IMR-90 (cell line): ENCODE results near the gene PRR13. TPM values are rescaled to one million over a fixed set of nuclear protein-coding genes. Genes with fewer than 3 reads are reported as not detected.

Experiments used
- ATAC-seq: fragments of 200-7000 bp; cut with Tn5 transposase; 2 replicates; pipeline ENCODE4 v1.9.1; 2020; ENCODE audit warnings: low read depth, mild to moderate bottlenecking, moderate library complexity
- BruUV-seq: library from RNA; stranded (reverse); fragments of 400-500 nt; replicated peaks from 2 replicates; lab custom pipeline; 2021; lab: Mats Ljungman, UMichigan
- CTCF ChIA-PET: fragments of 300-600 bp; formaldehyde crosslinking; extraction: SDS; loops from one replicate; lab custom pipeline; 2021; ENCODE audit warnings: antibody characterized with exemption; lab: Yijun Ruan, JAX
- POLR2A ChIA-PET: fragments of 300-600 bp; sonication (Branson Sonifier 250); formaldehyde crosslinking; loops from one replicate; lab custom pipeline; 2022; ENCODE audit warnings: antibody characterized with exemption; ENCODE audit not compliant: unreplicated experiment; lab: Charles Lee
- DNase-seq: peaks from one replicate; pipeline ENCODE4 v3.0.0; 2013
- H2AFZ ChIP-seq: replicated peaks from 2 replicates; pipeline ENCODE3; 2013; ENCODE audit warnings: low read length, mild to moderate bottlenecking; ENCODE audit not compliant: poor library complexity
- H2AK5ac ChIP-seq: 2 replicates; pipeline ENCODE4 v1.6.1; 2013; ENCODE audit warnings: low read depth, low read length, inconsistent platforms
- H2AK9ac ChIP-seq: replicated peaks from 2 replicates; pipeline ENCODE3; 2013; ENCODE audit warnings: mild to moderate bottlenecking, low read depth, low read length, moderate library complexity; ENCODE audit not compliant: poor library complexity
- H2BK120ac ChIP-seq: 2 replicates; pipeline ENCODE4 v1.6.1; 2013; ENCODE audit warnings: low read depth, low read length, inconsistent platforms
- H2BK15ac ChIP-seq: 3 replicates; pipeline ENCODE4 v1.6.1; 2013; ENCODE audit warnings: low read depth, low read length, inconsistent platforms
- H2BK20ac ChIP-seq: 2 replicates; pipeline ENCODE4 v1.6.1; 2013; ENCODE audit warnings: low read depth, mild to moderate bottlenecking, inconsistent platforms, low read length, moderate library complexity
- H2BK5ac ChIP-seq: 2 replicates; pipeline ENCODE4 v1.6.1; 2013; ENCODE audit warnings: mild to moderate bottlenecking, low read depth, low read length, inconsistent platforms; ENCODE audit not compliant: poor library complexity, severe bottlenecking
- H3K14ac ChIP-seq: replicated peaks from 2 replicates; pipeline ENCODE4 v1.6.1; 2013; ENCODE audit warnings: low read depth, low read length, inconsistent platforms
- H3K18ac ChIP-seq: 2 replicates; pipeline ENCODE4 v1.6.1; 2013; ENCODE audit warnings: low read depth, low read length, control low read depth
- H3K23ac ChIP-seq: 2 replicates; pipeline ENCODE4 v1.6.1; 2013; ENCODE audit warnings: low read depth, low read length, inconsistent platforms
- H3K27ac ChIP-seq: 2 replicates; pipeline ENCODE4 v1.5.1; 2013; ENCODE audit warnings: mild to moderate bottlenecking, control low read depth, low read length; ENCODE audit not compliant: insufficient read depth
- H3K27me3 ChIP-seq: 2 replicates; pipeline ENCODE4 v1.6.1; 2013; ENCODE audit warnings: low read length; ENCODE audit not compliant: control insufficient read depth, insufficient read depth
- H3K36me3 ChIP-seq: 2 replicates; pipeline ENCODE4 v1.6.1; 2013; ENCODE audit warnings: low read length, mixed read lengths; ENCODE audit not compliant: control insufficient read depth, insufficient read depth
- H3K4ac ChIP-seq: 2 replicates; pipeline ENCODE4 v1.6.1; 2013; ENCODE audit warnings: low read depth, low read length, inconsistent platforms
- H3K4me1 ChIP-seq: 2 replicates; pipeline ENCODE4 v1.6.1; 2013; ENCODE audit warnings: low read length, mixed read lengths; ENCODE audit not compliant: control insufficient read depth, insufficient read depth
- H3K4me2 ChIP-seq: 2 replicates; pipeline ENCODE4 v1.6.1; 2013; ENCODE audit warnings: low read depth, mild to moderate bottlenecking, control low read depth, low read length, moderate library complexity
- H3K4me3 ChIP-seq: 2 replicates; pipeline ENCODE4 v1.5.1; 2013; ENCODE audit warnings: low read depth, mild to moderate bottlenecking, control low read depth, low read length, moderate library complexity; ENCODE audit not compliant: insufficient read depth
- H3K56ac ChIP-seq: 2 replicates; pipeline ENCODE4 v1.6.1; 2013; ENCODE audit warnings: low read length, inconsistent platforms; ENCODE audit not compliant: insufficient read depth; ENCODE audit errors: extremely low read depth
- H3K79me1 ChIP-seq, 2 experiments: 2 replicates each; pipeline ENCODE4 v1.6.1; 2013; ENCODE audit warnings: low read length in 2 of 2, inconsistent platforms in 1 of 2, low read depth in 1 of 2
- H3K9ac ChIP-seq: 2 replicates; pipeline ENCODE4 v1.6.1; 2013; ENCODE audit warnings: low read depth, low read length, control low read depth
- H3K9me1 ChIP-seq: 2 replicates; pipeline ENCODE4 v1.6.1; 2013; ENCODE audit warnings: low read length, inconsistent platforms; ENCODE audit not compliant: insufficient read depth
- H3K9me3 ChIP-seq: 2 replicates; pipeline ENCODE4 v1.6.1; 2013; ENCODE audit warnings: low read length; ENCODE audit not compliant: control insufficient read depth, insufficient read depth
- H4K20me1 ChIP-seq: 2 replicates; pipeline ENCODE4 v1.6.1; 2013; ENCODE audit warnings: low read length, inconsistent platforms; ENCODE audit not compliant: insufficient read depth
- H4K5ac ChIP-seq: 2 replicates; pipeline ENCODE4 v1.6.1; 2013; ENCODE audit warnings: mild to moderate bottlenecking, low read depth, low read length, control low read depth
- H4K8ac ChIP-seq, 2 experiments: 2 replicates each; pipeline ENCODE4 v1.6.1; 2013; ENCODE audit warnings: low read depth in 2 of 2, low read length in 2 of 2, control low read depth in 1 of 2, inconsistent platforms in 1 of 2
- H4K91ac ChIP-seq: 2 replicates; pipeline ENCODE4 v1.6.1; 2013; ENCODE audit warnings: low read depth, low read length, inconsistent platforms; ENCODE audit not compliant: insufficient read depth
- BHLHE40 ChIP-seq: fragments of 150-350 bp; IDR thresholded peaks from 2 replicates; pipeline ENCODE4 v1.6.1; 2016; ENCODE audit warnings: mild to moderate bottlenecking, low read depth, low read length
- CEBPB ChIP-seq: IDR thresholded peaks from 2 replicates; pipeline ENCODE4 v1.6.1; 2012; ENCODE audit warnings: low read depth, low read length, improper control_type of control experiment
- CHD1 ChIP-seq: IDR thresholded peaks from 2 replicates; pipeline ENCODE4 v1.6.1; 2012; ENCODE audit warnings: low read depth, low read length, improper control_type of control experiment
- FOS ChIP-seq: fragments of 150-350 bp; IDR thresholded peaks from 2 replicates; pipeline ENCODE4 v1.6.1; 2016; ENCODE audit warnings: low read depth, low read length
- MAZ ChIP-seq: IDR thresholded peaks from 2 replicates; pipeline ENCODE4 v1.6.1; 2012; ENCODE audit warnings: low read depth, mild to moderate bottlenecking, low read length, improper control_type of control experiment, moderate library complexity, borderline replicate concordance
- MXI1 ChIP-seq: IDR thresholded peaks from 2 replicates; pipeline ENCODE4 v1.6.1; 2012; ENCODE audit warnings: low read depth, mild to moderate bottlenecking, low read length, moderate library complexity, borderline replicate concordance
- RAD21 ChIP-seq: IDR thresholded peaks from 2 replicates; pipeline ENCODE4 v1.6.1; 2012; ENCODE audit warnings: low read length, improper control_type of control experiment
- RCOR1 ChIP-seq: IDR thresholded peaks from 2 replicates; pipeline ENCODE4 v1.6.1; 2012; ENCODE audit warnings: mild to moderate bottlenecking, low read length, improper control_type of control experiment; ENCODE audit not compliant: insufficient replicate concordance
- SMC3 ChIP-seq: fragments of 150-350 bp; IDR thresholded peaks from 2 replicates; pipeline ENCODE4 v1.6.1; 2016; ENCODE audit warnings: low read depth, mild to moderate bottlenecking, antibody characterized with exemption, low read length, moderate library complexity
- WGBS, 2 experiments: methylation state at CpG; one replicate each; pipeline versions ENCODE4 v1.1.5 to v1.1.7; 2013; ENCODE audit warnings: missing lambda C conversion rate in 2 of 2; ENCODE audit not compliant: insufficient read length in 1 of 2; ENCODE audit errors: extremely low coverage in 2 of 2; 5-methylcytosine and 5-hydroxymethylcytosine counted together
- dilution Hi-C: fragments of 300-500 bp; cut with HindIII; formaldehyde crosslinking; loops from one replicate; pipeline ENCODE4 v1.14.3; 2018; ENCODE audit warnings: low sequenced_read_pairs; ENCODE audit not compliant: unreplicated experiment
- in situ Hi-C: fragments of 300-500 bp; cut with MboI; formaldehyde crosslinking; loops from 3 replicates; pipeline ENCODE4 v1.14.3; 2019; ENCODE audit warnings: low sequenced_read_pairs, inconsistent platforms, mixed read lengths
- intact Hi-C: fragments of 100-400 bp; cut with micrococcal nuclease; formaldehyde crosslinking; loops from 2 replicates; pipeline ENCODE4 v1.10.0; 2022
- polyA plus RNA-seq, 3 experiments: library from polyadenylated mRNA; depleted of rRNA; stranded (reverse); fragments of >200 nt; gene quantifications; 2 replicates each; pipeline ENCODE4 v1.2.3, GENCODE V29; 2012; ENCODE audit warnings: low replicate concordance in 1 of 3
- total RNA-seq: library from RNA; depleted of rRNA; stranded (reverse); fragments of >200 nt; gene quantifications from 2 replicates; pipeline ENCODE4 v1.2.3, GENCODE V29; 2012
- TF ChIP-seq, protein P1 (sequence below): conservative IDR thresholded peaks from 2 replicates; pipeline ENCODE4 v1.5.1; 2012; ENCODE audit warnings: mild to moderate bottlenecking, low read depth, low read length, improper control_type of control experiment
- TF ChIP-seq, protein P2 (sequence below): fragments of 150-350 bp; IDR thresholded peaks from 2 replicates; pipeline ENCODE4 v1.6.1; 2016; ENCODE audit warnings: low read depth, mild to moderate bottlenecking, low read length, moderate library complexity, borderline replicate concordance
- TF ChIP-seq, protein P3 (sequence below): fragments of 150-350 bp; IDR thresholded peaks from 2 replicates; pipeline ENCODE4 v1.6.1; 2017; ENCODE audit warnings: mild to moderate bottlenecking, antibody characterized with exemption, low read length, low read depth

Gene PRR13
- total and polyA plus RNA-seq, 2 of the 4 experiments (the other 2 are of a cell fraction): 25.5 to 114 TPM

- TF ChIP-seq RCOR1: peak; percentile 99
These were observed 13.5 kb upstream of the PRR13 start (continued) for GRCh38 chr12:53427905-53428594.

DNA sequence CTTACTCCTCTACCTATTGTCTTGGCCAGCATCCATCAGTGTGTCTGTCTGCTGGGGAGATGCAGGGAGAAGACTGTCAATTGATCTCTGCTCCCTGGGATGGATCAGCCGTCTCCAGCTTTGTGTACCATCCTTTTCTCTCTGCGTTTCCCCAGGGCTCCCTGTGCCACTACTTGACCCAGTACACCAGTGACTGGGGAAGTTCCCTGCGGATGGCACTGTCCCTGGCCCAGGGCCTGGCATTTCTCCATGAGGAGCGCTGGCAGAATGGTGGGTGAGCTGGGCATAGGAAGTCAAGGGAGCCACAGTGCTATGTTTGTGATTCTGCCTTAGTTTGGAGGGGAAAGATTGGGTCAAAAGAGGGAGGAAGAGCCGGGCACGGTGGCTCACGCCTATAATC is 12.8 kb upstream of the PRR13 start:
- Histone ChIP-seq H3K14ac (no peak overlapping the region; the same call in 1 of the 2 replicates), H3K23ac (no peak overlapping the region), H3K9me1 (peaks cover 18% of the 10 kb centered on the region; the same call in 1 of the 2 replicates), H3K56ac (no peak overlapping the region), H3K9ac (no peak overlapping the region), H4K5ac (no peak overlapping the region), H3K27ac (no peak overlapping the region), H3K4me1 (peaks cover 5% of the 10 kb centered on the region; the same call in 1 of the 2 replicates), H3K79me1 (no peaks in the 10 kb centered on the region), H2AFZ (no peak overlapping the region), H3K4ac (peak overlapping the region; percentile 6; the same call in 1 of the 2 replicates), H3K4me2 (no peak overlapping the region), H4K8ac (no peak overlapping the region), H3K4me3 (no peak overlapping the region), H2BK20ac (no peak overlapping the region), H2BK5ac (no peak overlapping the region), H3K27me3 (peaks cover 8% of the 10 kb centered on the region; the same call in 1 of the 2 replicates), H4K91ac (no peak overlapping the region), H4K20me1 (peaks cover 6% of the 10 kb centered on the region), H2BK15ac (no peak overlapping the region), H2AK5ac (peak overlapping the region; percentile 49), H3K9me3 (no peaks in the 10 kb centered on the region), H3K36me3 (no peaks in the 10 kb centered on the region), H2AK9ac (peak overlapping the region; percentile 58), H2BK120ac (0 out of 2 replicates have a peak overlapping the region, but pooled peaks have one; percentile 5), H3K18ac (no peak overlapping the region)
- in situ Hi-C loops (no loop called here), intact Hi-C loops (no loop called here), dilution Hi-C loops (no loop called here)
- POLR2A ChIA-PET: no interaction called here
- 60% methylated on average over 1 of the region's 7 CpGs; no CpG with 5 or more reads in 1 of the 2 experiments for WGBS, 2 experiments
- ATAC-seq: no peak
- CTCF ChIA-PET: interaction anchor here (2.0 kb wide), 1 partner anchor 76 kb away, joined by 13 read pairs; no protein-coding TSS in a partner anchor
- BruUV-seq: no TSS peak
- DNase-seq: no peak
- TF ChIP-seq, protein P1, sequence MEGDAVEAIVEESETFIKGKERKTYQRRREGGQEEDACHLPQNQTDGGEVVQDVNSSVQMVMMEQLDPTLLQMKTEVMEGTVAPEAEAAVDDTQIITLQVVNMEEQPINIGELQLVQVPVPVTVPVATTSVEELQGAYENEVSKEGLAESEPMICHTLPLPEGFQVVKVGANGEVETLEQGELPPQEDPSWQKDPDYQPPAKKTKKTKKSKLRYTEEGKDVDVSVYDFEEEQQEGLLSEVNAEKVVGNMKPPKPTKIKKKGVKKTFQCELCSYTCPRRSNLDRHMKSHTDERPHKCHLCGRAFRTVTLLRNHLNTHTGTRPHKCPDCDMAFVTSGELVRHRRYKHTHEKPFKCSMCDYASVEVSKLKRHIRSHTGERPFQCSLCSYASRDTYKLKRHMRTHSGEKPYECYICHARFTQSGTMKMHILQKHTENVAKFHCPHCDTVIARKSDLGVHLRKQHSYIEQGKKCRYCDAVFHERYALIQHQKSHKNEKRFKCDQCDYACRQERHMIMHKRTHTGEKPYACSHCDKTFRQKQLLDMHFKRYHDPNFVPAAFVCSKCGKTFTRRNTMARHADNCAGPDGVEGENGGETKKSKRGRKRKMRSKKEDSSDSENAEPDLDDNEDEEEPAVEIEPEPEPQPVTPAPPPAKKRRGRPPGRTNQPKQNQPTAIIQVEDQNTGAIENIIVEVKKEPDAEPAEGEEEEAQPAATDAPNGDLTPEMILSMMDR: no peak
- TF ChIP-seq, protein P2, sequence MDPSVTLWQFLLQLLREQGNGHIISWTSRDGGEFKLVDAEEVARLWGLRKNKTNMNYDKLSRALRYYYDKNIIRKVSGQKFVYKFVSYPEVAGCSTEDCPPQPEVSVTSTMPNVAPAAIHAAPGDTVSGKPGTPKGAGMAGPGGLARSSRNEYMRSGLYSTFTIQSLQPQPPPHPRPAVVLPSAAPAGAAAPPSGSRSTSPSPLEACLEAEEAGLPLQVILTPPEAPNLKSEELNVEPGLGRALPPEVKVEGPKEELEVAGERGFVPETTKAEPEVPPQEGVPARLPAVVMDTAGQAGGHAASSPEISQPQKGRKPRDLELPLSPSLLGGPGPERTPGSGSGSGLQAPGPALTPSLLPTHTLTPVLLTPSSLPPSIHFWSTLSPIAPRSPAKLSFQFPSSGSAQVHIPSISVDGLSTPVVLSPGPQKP: no peak
- TF ChIP-seq FOS (no peak), RAD21 (no peak), MAZ (no peak), SMC3 (no peak), BHLHE40 (no peak), RCOR1 (no peak), CEBPB (no peak), MXI1 (no peak), CHD1 (no peak)
- TF ChIP-seq, protein P3, sequence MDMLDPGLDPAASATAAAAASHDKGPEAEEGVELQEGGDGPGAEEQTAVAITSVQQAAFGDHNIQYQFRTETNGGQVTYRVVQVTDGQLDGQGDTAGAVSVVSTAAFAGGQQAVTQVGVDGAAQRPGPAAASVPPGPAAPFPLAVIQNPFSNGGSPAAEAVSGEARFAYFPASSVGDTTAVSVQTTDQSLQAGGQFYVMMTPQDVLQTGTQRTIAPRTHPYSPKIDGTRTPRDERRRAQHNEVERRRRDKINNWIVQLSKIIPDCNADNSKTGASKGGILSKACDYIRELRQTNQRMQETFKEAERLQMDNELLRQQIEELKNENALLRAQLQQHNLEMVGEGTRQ: no peak
